K562 (cell line): ENCODE data around the gene RMND5B. TPM values are rescaled to one million over a fixed set of nuclear protein-coding genes. Genes with fewer than 3 reads are reported as not detected.

ENCODE experiments used
- ATAC-seq: fragments of 200-7000 bp; cut with Tn5 transposase; 3 replicates; pipeline ENCODE4 v1.9.1; 2020; ENCODE audit warnings: moderate library complexity
- Bru-seq: library from RNA; stranded (reverse); fragments of 400-500 nt; gene quantifications from one replicate; lab custom pipeline; 2021; lab: Mats Ljungman, UMichigan
- BruChase-seq, 2 experiments: library from RNA; stranded (reverse); fragments of 400-500 nt; gene quantifications; one replicate each; lab custom pipeline; 2021; lab: Mats Ljungman, UMichigan
- BruUV-seq: library from RNA; stranded (reverse); fragments of 400-500 nt; replicated peaks from 2 replicates; lab custom pipeline; 2021; lab: Mats Ljungman, UMichigan
- CTCF ChIA-PET: fragments of 300-600 bp; formaldehyde crosslinking; extraction: SDS; loops from one replicate; lab custom pipeline; 2021; ENCODE audit warnings: low intra/inter-chr PET ratio; lab: Yijun Ruan, JAX
- POLR2A ChIA-PET: fragments of 300-600, 350-650 bp; sonication (Branson Sonifier 250); formaldehyde crosslinking; extraction: SDS; loops from one replicate; lab custom pipeline; 2021; ENCODE audit warnings: antibody characterized with exemption, inconsistent platforms; lab: Yijun Ruan, JAX
- DNase-seq, 4 experiments: peaks; one replicate each; pipeline versions ENCODE4 v3.0.0 to v3.0.0-alpha.2; 2011 to 2018; ENCODE audit warnings: low spot score in 3 of 4, mixed read lengths in 3 of 4; ENCODE audit errors: extremely low read depth in 1 of 4
- FAIRE-seq: peaks from 2 replicates; lab custom pipeline; 2011; peaks lifted over from hg19 to GRCh38; lab: Jason Lieb, UNC
- H2AFZ ChIP-seq: 2 replicates; pipeline ENCODE4 v1.6.0; 2011; ENCODE audit warnings: low read depth, low read length, control low read depth, inconsistent platforms
- H3K27ac ChIP-seq: fragments of 200-600 bp; 3 replicates; pipeline ENCODE4 v1.8.0; 2011; ENCODE audit warnings: low read depth, mild to moderate bottlenecking, control low read depth, inconsistent platforms, low read length, moderate library complexity, mixed read lengths; ENCODE audit errors: extremely low read depth
- H3K27me3 ChIP-seq, 2 experiments: fragments of 300-600 bp in 1 of 2; 2 replicates in 1 of 2; 3 replicates in 1 of 2; pipeline versions ENCODE4 v1.6.0 to v1.8.0; 2011; ENCODE audit warnings: inconsistent platforms in 2 of 2, low read length in 2 of 2, mild to moderate bottlenecking in 1 of 2, mixed read lengths in 1 of 2, moderate library complexity in 1 of 2; ENCODE audit not compliant: control insufficient read depth in 2 of 2, insufficient read depth in 2 of 2
- H3K36me3 ChIP-seq: fragments of 300-600 bp; 3 replicates; pipeline ENCODE4 v1.8.0; 2011; ENCODE audit warnings: mild to moderate bottlenecking, low read length, inconsistent platforms; ENCODE audit not compliant: control insufficient read depth, insufficient read depth
- H3K4me1 ChIP-seq, 2 experiments: fragments of 200-600 bp in 1 of 2; replicated peaks in 1 of 2; 2 replicates in 1 of 2; 3 replicates in 1 of 2; pipeline versions ENCODE4 v1.5.1 to v1.8.0; 2011; ENCODE audit warnings: inconsistent platforms in 2 of 2, low read length in 2 of 2, mild to moderate bottlenecking in 1 of 2, mixed read lengths in 1 of 2, moderate library complexity in 1 of 2; ENCODE audit not compliant: control insufficient read depth in 2 of 2, insufficient read depth in 2 of 2
- H3K4me2 ChIP-seq: 2 replicates; pipeline ENCODE4 v1.6.1; 2011; ENCODE audit warnings: low read length, control low read depth, inconsistent platforms, mixed read lengths; ENCODE audit not compliant: insufficient read depth
- H3K4me3 ChIP-seq: fragments of 200-600 bp; sonication (generic), shearing (Covaris generic); 2 replicates; pipeline ENCODE4 v1.5.1; 2016; ENCODE audit warnings: control low read depth, inconsistent platforms
- H3K79me2 ChIP-seq: fragments of 200-600 bp; 3 replicates; pipeline ENCODE4 v1.8.0; 2011; ENCODE audit warnings: low read length, inconsistent platforms; ENCODE audit not compliant: control insufficient read depth, insufficient read depth
- H3K9ac ChIP-seq, 2 experiments: 2 replicates each; pipeline versions ENCODE4 v1.6.0 to v1.6.1; 2011; ENCODE audit warnings: low read depth in 2 of 2, low read length in 2 of 2, control low read depth in 1 of 2, inconsistent platforms in 1 of 2, mild to moderate bottlenecking in 1 of 2, mixed read lengths in 1 of 2; ENCODE audit not compliant: insufficient read depth in 1 of 2
- H3K9me1 ChIP-seq: one replicate; pipeline ENCODE4 v1.6.0; 2011; ENCODE audit warnings: inconsistent platforms, mild to moderate bottlenecking, low read length, moderate library complexity; ENCODE audit not compliant: control insufficient read depth, insufficient read depth
- H3K9me3 ChIP-seq: replicated peaks from 2 replicates; pipeline ENCODE4 v1.5.1; 2011; ENCODE audit warnings: low read depth, low read length, inconsistent platforms; ENCODE audit not compliant: control insufficient read depth, insufficient read depth
- H4K20me1 ChIP-seq: replicated peaks from 2 replicates; pipeline ENCODE4 v1.6.1; 2011; ENCODE audit warnings: low read length, inconsistent platforms, mixed read lengths; ENCODE audit not compliant: control insufficient read depth, insufficient read depth
- DACH1 ChIP-seq: fragments of 450-650 bp; IDR thresholded peaks from 2 replicates; pipeline ENCODE4 v1.6.1; 2018; ENCODE audit not compliant: partially characterized antibody
- EP300 ChIP-seq: IDR thresholded peaks from 2 replicates; pipeline ENCODE4 v1.6.1; 2012; ENCODE audit warnings: low read length, improper control_type of control experiment
- HLTF ChIP-seq: fragments of 450-650 bp; IDR thresholded peaks from 2 replicates; pipeline ENCODE4 v1.6.1; 2016
- LCOR ChIP-seq: sonication (generic); formaldehyde crosslinking; IDR thresholded peaks from 2 replicates; pipeline ENCODE4 v1.8.0; 2022; ENCODE audit warnings: mild to moderate bottlenecking, missing genetic modification reagents
- MBD2 ChIP-seq: sonication (generic); IDR thresholded peaks from 2 replicates; pipeline ENCODE4 v1.6.1; 2016; ENCODE audit warnings: low read depth, borderline replicate concordance
- MEF2A ChIP-seq: IDR thresholded peaks from 2 replicates; pipeline ENCODE4 v1.6.1; 2011; ENCODE audit warnings: low read depth, mild to moderate bottlenecking, low read length, moderate library complexity; ENCODE audit not compliant: control insufficient read depth
- NBN ChIP-seq: fragments of 450-650 bp; IDR thresholded peaks from 2 replicates; pipeline ENCODE4 v1.6.1; 2016; ENCODE audit warnings: low read depth, mild to moderate bottlenecking
- PCBP1 ChIP-seq: fragments of 200-400 bp; formaldehyde crosslinking; IDR thresholded peaks from 2 replicates; pipeline ENCODE4 v1.6.1; 2018; ENCODE audit warnings: mild to moderate bottlenecking, low read depth, low read length; ENCODE audit not compliant: poor library complexity, severe bottlenecking
- RBBP5 ChIP-seq: fragments of 200-600 bp; sonication (generic); IDR thresholded peaks from 2 replicates; pipeline ENCODE4 v1.6.1; 2012; ENCODE audit warnings: borderline replicate concordance, mild to moderate bottlenecking, low read length, control low read depth, inconsistent platforms; ENCODE audit not compliant: insufficient read depth, poor library complexity, severe bottlenecking
- RCOR1 ChIP-seq, 2 experiments: IDR thresholded peaks; 2 replicates each; pipeline ENCODE4 v1.6.1; 2012; ENCODE audit warnings: low read depth in 2 of 2, low read length in 2 of 2, borderline replicate concordance in 1 of 2, improper control_type of control experiment in 1 of 2
- SMARCC2 ChIP-seq: fragments of 450-650 bp; IDR thresholded peaks from 2 replicates; pipeline ENCODE4 v1.6.1; 2017; ENCODE audit warnings: antibody characterized with exemption, moderate library complexity, mild to moderate bottlenecking, low read depth
- SREBF2 ChIP-seq: sonication (generic); formaldehyde crosslinking; IDR thresholded peaks from 2 replicates; pipeline ENCODE4 v1.4.0; 2020; ENCODE audit warnings: mild to moderate bottlenecking, missing genetic modification reagents
- ZNF224 ChIP-seq: sonication (generic); formaldehyde crosslinking; IDR thresholded peaks from 2 replicates; pipeline ENCODE4 v1.8.0; 2022; ENCODE audit warnings: mild to moderate bottlenecking, missing genetic modification reagents
- ZNF232 ChIP-seq: sonication (generic); formaldehyde crosslinking; IDR thresholded peaks from 2 replicates; pipeline ENCODE4 v1.8.0; 2022; ENCODE audit warnings: mild to moderate bottlenecking, missing genetic modification reagents
- ZNF347 ChIP-seq: fragments of 450-650 bp; formaldehyde crosslinking; IDR thresholded peaks from 2 replicates; pipeline ENCODE4 v1.4.0; 2020; ENCODE audit warnings: low read depth, mild to moderate bottlenecking, moderate library complexity
- ZNF445 ChIP-seq: fragments of 250-450 bp; sonication (Bioruptor Pico); IDR thresholded peaks from 2 replicates; pipeline ENCODE4 v1.4.0; 2020; ENCODE audit warnings: low read depth, mild to moderate bottlenecking, moderate library complexity
- WGBS: fragments of 100-300 bp; shearing (Covaris generic); methylation state at CpG from one replicate; pipeline ENCODE4 v1.1.6; 2016; ENCODE audit warnings: low coverage, mixed read lengths; ENCODE audit not compliant: insufficient coverage; ENCODE audit errors: missing lambda C conversion rate; 5-methylcytosine and 5-hydroxymethylcytosine counted together
- in situ Hi-C: fragments of 300-500 bp; cut with MboI; formaldehyde crosslinking; loops from 4 replicates; pipeline ENCODE4 v1.15.0; 2018; ENCODE audit warnings: inconsistent platforms, mixed read lengths
- intact Hi-C: fragments of 100-400 bp; cut with micrococcal nuclease; formaldehyde crosslinking; loops from 2 replicates; pipeline ENCODE4 v1.14.2; 2022
- long read RNA-seq, 3 experiments: library from polyadenylated mRNA in 2 of 3; library from RNA in 1 of 3; unstranded in 2 of 3; stranded (forward) in 1 of 3; transcript quantifications; one replicate each; pipeline ENCODE4 v2.0.0, GENCODE V29; 2019 to 2022
- polyA minus RNA-seq, 3 experiments: library from RNA; depleted of rRNA, polyadenylated mRNA; stranded (reverse); fragments of >200 nt; gene quantifications; 2 replicates each; pipeline ENCODE4 v1.2.3, GENCODE V29; 2011
- polyA plus RNA-seq, 8 experiments: library from polyadenylated mRNA; depleted of rRNA in 4 of 8; stranded (reverse) in 5 of 8; unstranded in 3 of 8; fragments of >200 nt; fragmentation: Nextera tagmentation in 2 of 8; fragmentation: Illumina TruSeq in 1 of 8; extraction: Ambion mirVana in 2 of 8; extraction: Trizol in 1 of 8; gene quantifications; 2 replicates each; pipeline versions ENCODE4 v1.2.1 to v1.2.3, GENCODE V29; 2011 to 2014; ENCODE audit warnings: inconsistent platforms in 1 of 8, missing spikeins in 1 of 8
- total RNA-seq, 7 experiments: library from RNA; depleted of rRNA in 6 of 7; stranded (reverse); fragments of >200 nt in 6 of 7; fragmentation: Illumina TruSeq in 2 of 7; extraction: Trizol in 2 of 7; gene quantifications; 2 replicates each; pipeline versions ENCODE4 v1.2.1 to v1.2.3, GENCODE V29; 2011 to 2021; ENCODE audit warnings: low replicate concordance in 1 of 7

The RMND5B gene, protein sequence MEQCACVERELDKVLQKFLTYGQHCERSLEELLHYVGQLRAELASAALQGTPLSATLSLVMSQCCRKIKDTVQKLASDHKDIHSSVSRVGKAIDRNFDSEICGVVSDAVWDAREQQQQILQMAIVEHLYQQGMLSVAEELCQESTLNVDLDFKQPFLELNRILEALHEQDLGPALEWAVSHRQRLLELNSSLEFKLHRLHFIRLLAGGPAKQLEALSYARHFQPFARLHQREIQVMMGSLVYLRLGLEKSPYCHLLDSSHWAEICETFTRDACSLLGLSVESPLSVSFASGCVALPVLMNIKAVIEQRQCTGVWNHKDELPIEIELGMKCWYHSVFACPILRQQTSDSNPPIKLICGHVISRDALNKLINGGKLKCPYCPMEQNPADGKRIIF
- total RNA-seq (2011; cell fraction: chromatin; rRNA removed; ENCODE audit: low replicate concordance): 123 and 227 TPM in 2 replicates
- total RNA-seq (2011; cell fraction: nucleolus; rRNA removed): 112 and 125 TPM in 2 replicates
- total RNA-seq (2011; cell fraction: nucleoplasm; rRNA removed): 135 and 197 TPM in 2 replicates
- 37.0 and 39.0 TPM in 2 replicates for total RNA-seq (2014; rRNA removed)
- total RNA-seq (2014; rRNA removed; fragmentation: Illumina TruSeq; extraction: Trizol): 16.9 and 21.1 TPM in 2 replicates
- 19.2 and 20.3 TPM in 2 replicates for total RNA-seq (2015; rRNA removed; fragmentation: Illumina TruSeq; extraction: Trizol)
- 53.6 and 54.8 TPM in 2 replicates for total RNA-seq (2021)
- 54.3 and 57.0 TPM in 2 replicates for polyA plus RNA-seq (2011; rRNA removed)
- 52.6 and 79.7 TPM in 2 replicates for polyA plus RNA-seq (2011; cell fraction: cytosol; rRNA removed)
- 95.5 and 159 TPM in 2 replicates for polyA plus RNA-seq (2011; cell fraction: nucleus; rRNA removed)
- 47.6 and 49.2 TPM in 2 replicates for polyA plus RNA-seq (2012)
- 28.3 and 36.1 TPM in 2 replicates for polyA plus RNA-seq (2014; fragmentation: Illumina TruSeq; extraction: Trizol)
- polyA plus RNA-seq (2014; fragmentation: Nextera tagmentation; extraction: Ambion mirVana): 1 to 10 TPM; 2.6 to 4.4 TPM
- polyA plus RNA-seq (2014; rRNA removed): 44.3 and 45.0 TPM in 2 replicates
- polyA minus RNA-seq (2011; rRNA and poly(A)+ RNA removed): 39.4 and 55.6 TPM in 2 replicates
- 23.1 and 24.5 TPM in 2 replicates for polyA minus RNA-seq (2011; cell fraction: cytosol; rRNA and poly(A)+ RNA removed)
- polyA minus RNA-seq (2011; cell fraction: nucleus; rRNA and poly(A)+ RNA removed): 43.0 and 45.6 TPM in 2 replicates
- Bru-seq, nascent RNA: percentile 79 among the genes with signal in this experiment
- percentile 73 among the genes with signal in this experiment for BruChase-seq, experiment 1, labeled RNA remaining after a 2-hour chase
- BruChase-seq, experiment 2, labeled RNA remaining after a 6-hour chase: percentile 70 among the genes with signal in this experiment
- long read RNA-seq, experiment 1, full-length matches to known transcripts: 48 of 174 reads
- long read RNA-seq, experiment 1, partial matches to known transcripts: 83 of 174 reads
- long read RNA-seq, experiment 1, other reads (novel, unspliced or antisense): 43 of 174 reads
- long read RNA-seq, experiment 2, transcript RMND5B-201 (11 exons, 1,929 nt): major isoform, 7 of 56 reads
- long read RNA-seq, experiment 2, partial matches to known transcripts: 30 of 56 reads
- long read RNA-seq, experiment 2, other reads (novel, unspliced or antisense): 17 of 56 reads
- long read RNA-seq, experiment 3, transcript RMND5B-201 (11 exons, 1,929 nt): major isoform, 10 of 34 reads
- long read RNA-seq, experiment 3, partial matches to known transcripts: 8 of 34 reads
- long read RNA-seq, experiment 3, other reads (novel, unspliced or antisense): 15 of 34 reads

DNA sequence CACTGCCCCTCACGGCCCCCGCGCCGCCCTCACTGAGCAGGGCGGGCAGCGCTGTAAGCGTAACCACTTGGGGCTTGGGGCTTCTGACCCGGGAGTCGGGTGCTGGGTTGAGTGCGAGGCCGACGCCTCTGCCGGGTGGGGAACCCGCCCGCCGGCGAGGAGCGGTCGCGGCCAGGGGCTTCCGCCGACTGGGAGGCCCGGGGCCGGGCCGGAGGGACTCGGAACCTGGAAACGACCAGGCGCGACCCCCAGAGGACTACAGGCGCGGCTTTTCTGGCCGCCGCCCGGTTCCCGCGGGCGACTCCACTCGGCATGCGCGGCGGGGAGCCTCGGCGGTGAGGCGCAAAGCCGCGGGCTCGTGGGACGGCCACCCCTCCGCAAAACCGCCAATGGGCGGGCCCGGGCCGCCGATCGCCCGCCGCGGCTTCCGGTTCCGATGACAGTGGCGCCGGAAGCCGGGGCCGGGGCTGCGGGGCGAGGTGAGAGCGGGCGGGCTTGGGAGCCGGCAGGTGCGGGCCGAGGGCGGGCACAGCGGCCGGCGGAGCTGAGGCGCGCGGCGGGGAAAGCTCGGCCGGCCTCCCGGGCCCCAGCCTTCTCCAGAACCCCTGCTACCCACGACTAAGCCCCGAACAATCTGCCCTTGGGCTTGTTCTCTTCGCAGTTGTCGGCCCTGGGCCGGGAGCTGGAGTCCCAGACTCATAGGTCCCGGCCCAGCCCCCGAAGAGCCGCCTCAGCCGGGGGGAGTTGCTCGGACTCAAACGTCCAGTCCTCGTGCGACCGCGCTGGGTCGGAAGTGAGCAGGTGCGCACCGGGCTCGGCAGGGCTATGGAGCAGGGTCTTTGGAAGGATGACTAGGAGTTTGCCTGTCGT is at the start of gene RMND5B:
Gene RMND5B (plus strand): TSS at position 439 of the 870 bp plus-strand sequence. CDS start 7,106 bp downstream, outside the sequence.
- Histone ChIP-seq H3K4me1 (peaks cover 24 to 48% of the 10 kb centered on the region in 2 experiments), H4K20me1 (0 out of 2 replicates have a peak, but pooled peaks cover 4% of the 10 kb centered on the region), H3K36me3 (peaks cover 26% of the 10 kb centered on the region), H3K27ac (peak within 1 kb of the TSS; percentile 97), H3K4me3 (peak within 1 kb of the TSS; percentile 98), H3K79me2 (peaks cover 49% of the 10 kb centered on the region), H3K9ac (peak within 1 kb of the TSS; percentile 92 to 99), H3K9me3 (no peaks in the 10 kb centered on the region), H3K9me1 (no peaks in the 10 kb centered on the region), H3K4me2 (peak within 1 kb of the TSS; percentile 98), H2AFZ (peak within 1 kb of the TSS; percentile 91), H3K27me3 (no peaks in the 10 kb centered on the region)
- CTCF ChIA-PET: no interaction called here
- FAIRE-seq: peak; percentile 82
- intact Hi-C loops (loop anchor here (1.0 kb wide), 1 partner anchor 18 kb away; the partner anchor contains the start of gene N4BP3), in situ Hi-C loops (no loop called here)
- BruUV-seq: TSS peak; percentile 69
- ATAC-seq: peak; percentile 85
- POLR2A ChIA-PET: interaction anchor here (0.7 to 3.4 kb wide), 6 partner anchors 10 to 24 kb away, joined by 3 to 20 read pairs (median 5); partner anchors contain the start of gene NHP2
- WGBS: under 1% methylated on average over 81 of the region's 102 CpGs
- DNase-seq: peak; percentile 89 to 94 (median 92)
- TF ChIP-seq PCBP1: peak; percentile 91
- TF ChIP-seq MEF2A: no peak
- TF ChIP-seq RCOR1 (IDR thresholded peaks at IDR 0.05; ENCODE audit: borderline replicate concordance in 1 of 2, low read depth in 2 of 2, low read length in 2 of 2): no peak
- no peak for TF ChIP-seq LCOR (CRISPR knock-in tag)
- peak; percentile 49 for TF ChIP-seq EP300
- no peak for TF ChIP-seq ZNF232 (CRISPR knock-in tag)
- TF ChIP-seq DACH1: no peak
- TF ChIP-seq HLTF: no peak
- TF ChIP-seq ZNF445 (CRISPR knock-in tag): no peak
- TF ChIP-seq SREBF2 (CRISPR knock-in tag): no peak
- TF ChIP-seq SMARCC2: no peak
- peak; percentile 24 for TF ChIP-seq RBBP5
- no peak for TF ChIP-seq NBN
- peak; percentile 83 for TF ChIP-seq MBD2
- TF ChIP-seq ZNF224: no peak
- TF ChIP-seq ZNF347 (CRISPR knock-in tag): no peak
